H1 (cell line): ENCODE results near the gene SCAMP4. TPM values are rescaled to one million over a fixed set of nuclear protein-coding genes. Genes with fewer than 3 reads are reported as not detected.

Source experiments
- ATF2 ChIP-seq: IDR thresholded peaks from 2 replicates; pipeline ENCODE4 v1.6.1; 2012; ENCODE audit warnings: low read length, inconsistent platforms
- CTCF ChIP-seq, 3 experiments: IDR thresholded peaks; 1 replicate in 2 of 3; 2 replicates in 1 of 3; pipeline versions ENCODE4 v1.5.1 to v1.6.1; 2011; ENCODE audit warnings: low read length in 3 of 3, mild to moderate bottlenecking in 3 of 3, inconsistent platforms in 2 of 3, low read depth in 1 of 3, moderate library complexity in 1 of 3; ENCODE audit not compliant: insufficient read depth in 1 of 3; ENCODE audit errors: control extremely low read depth in 1 of 3
- EP300 ChIP-seq, 2 experiments: IDR thresholded peaks; 1 replicate in 1 of 2; 2 replicates in 1 of 2; pipeline ENCODE4 v1.6.1; 2011 to 2012; ENCODE audit warnings: low read depth in 2 of 2, low read length in 2 of 2, mild to moderate bottlenecking in 2 of 2, borderline replicate concordance in 1 of 2, inconsistent platforms in 1 of 2, moderate library complexity in 1 of 2
- FOSL1 ChIP-seq: IDR thresholded peaks from 2 replicates; pipeline ENCODE4 v1.6.1; 2011; ENCODE audit warnings: mild to moderate bottlenecking, low read depth, low read length, moderate library complexity; ENCODE audit not compliant: insufficient read depth
- GTF2F1 ChIP-seq: IDR thresholded peaks from 2 replicates; pipeline ENCODE4 v1.6.1; 2012; ENCODE audit warnings: low read depth, low read length, improper control_type of control experiment, borderline replicate concordance
- HDAC6 ChIP-seq: IDR thresholded peaks from one replicate; pipeline ENCODE4 v1.7.1; 2012; ENCODE audit warnings: low read depth, mild to moderate bottlenecking, inconsistent platforms, low read length, moderate library complexity
- JUN ChIP-seq: IDR thresholded peaks from 2 replicates; pipeline ENCODE4 v1.6.1; 2011; ENCODE audit warnings: low read depth, mild to moderate bottlenecking, improper control_type of control experiment, low read length
- KDM5A ChIP-seq: fragments of 200-600 bp; IDR thresholded peaks from 2 replicates; pipeline ENCODE4 v1.7.1; 2012; ENCODE audit warnings: mild to moderate bottlenecking, low read length, inconsistent platforms, mixed read lengths
- MAX ChIP-seq: IDR thresholded peaks from 2 replicates; pipeline ENCODE4 v1.6.1; 2012; ENCODE audit warnings: inconsistent platforms
- NRF1 ChIP-seq: IDR thresholded peaks from 2 replicates; pipeline ENCODE4 v1.6.1; 2011; ENCODE audit warnings: mild to moderate bottlenecking, low read depth, low read length, improper control_type of control experiment
- PHF8 ChIP-seq: fragments of 200-600 bp; sonication (generic); conservative IDR thresholded peaks from 2 replicates; pipeline ENCODE4 v1.7.1; 2012; ENCODE audit warnings: low read depth, mild to moderate bottlenecking, inconsistent platforms, low read length, moderate library complexity
- POLR2AphosphoS5 ChIP-seq: IDR thresholded peaks from 2 replicates; pipeline ENCODE4 v1.6.1; 2011; ENCODE audit warnings: low read depth, low read length
- SIN3A ChIP-seq, 2 experiments: IDR thresholded peaks in 1 of 2; conservative IDR thresholded peaks in 1 of 2; 2 replicates each; pipeline ENCODE4 v1.6.1; 2011 to 2012; ENCODE audit warnings: low read length in 2 of 2, improper control_type of control experiment in 1 of 2, low read depth in 1 of 2, mild to moderate bottlenecking in 1 of 2
- SP1 ChIP-seq: IDR thresholded peaks from 2 replicates; pipeline ENCODE4 v1.6.1; 2011; ENCODE audit warnings: low read depth, low read length
- SP4 ChIP-seq: IDR thresholded peaks from 2 replicates; pipeline ENCODE4 v1.6.1; 2012; ENCODE audit warnings: low read length, inconsistent platforms
- TAF1 ChIP-seq: IDR thresholded peaks from 2 replicates; pipeline ENCODE4 v1.6.1; 2011; ENCODE audit warnings: mild to moderate bottlenecking, low read depth, low read length
- TBP ChIP-seq: IDR thresholded peaks from 2 replicates; pipeline ENCODE4 v1.6.1; 2011; ENCODE audit warnings: low read depth, low read length, improper control_type of control experiment
- USF2 ChIP-seq: IDR thresholded peaks from 2 replicates; pipeline ENCODE4 v1.6.1; 2011; ENCODE audit warnings: low read length, improper control_type of control experiment
- polyA plus RNA-seq, 7 experiments: library from polyadenylated mRNA; depleted of rRNA in 3 of 7; stranded (reverse) in 5 of 7; unstranded in 2 of 7; fragments of >200 nt in 5 of 7; fragments of 200-250 nt in 2 of 7; gene quantifications; 1 replicate in 5 of 7; 2 replicates in 1 of 7; 4 replicates in 1 of 7; pipeline versions ENCODE4 v1.2.1 to v1.2.3, GENCODE V29; 2011 to 2013; ENCODE audit warnings: missing spikeins in 2 of 7, mixed read lengths in 2 of 7
- total RNA-seq: library from RNA; stranded (reverse); fragmentation: NEBNext Ultra II Directional; extraction: Animal tissue kit (Norgen Biotek cat#: 25700); gene quantifications from 2 replicates; pipeline ENCODE4 v1.2.1, GENCODE V29; 2021

SCAMP4 gene
- total and polyA plus RNA-seq, 2 of the 8 experiments (the other 6 are each of a cell fraction or from before 2014, with no cell fraction given), result 17.1 to 61.4 TPM

GRCh38 chr19:1905110-1905862, at the start of gene SCAMP4, which contains the start of gene ADAT3 (continued):
- TF ChIP-seq PHF8 (peak; percentile 80), FOSL1 (no peak), MAX (peak; percentile 61), EP300 (IDR thresholded peaks at IDR 0.05; ENCODE audit: borderline replicate concordance in 1 of 2, low read depth in 2 of 2, low read length in 2 of 2) (peak in 1 of 2 experiments; percentile 62; a peak in 1 of 3 replicates), HDAC6 (no peak), KDM5A (no peak), GTF2F1 (no peak), JUN (no peak), TAF1 (peak; percentile 73; the same call in 1 of the 2 replicates), CTCF (IDR thresholded peaks at IDR 0.05; ENCODE audit: control extremely low read depth in 1 of 3, insufficient read depth in 1 of 3, low read depth in 1 of 3, low read length in 3 of 3) (no peak), SP1 (peak; percentile 26; the same call in 1 of the 2 replicates), ATF2 (no peak), SP4 (peak; percentile 82; the same call in 1 of the 2 replicates), SIN3A (conservative IDR thresholded peaks at IDR 0.05 in 1 of 2, IDR thresholded peaks at IDR 0.05 in 1 of 2; ENCODE audit: low read depth in 1 of 2, low read length in 2 of 2) (peak; percentile 49 to 68; a peak in 1 of 4 replicates), USF2 (peak; percentile 86), POLR2AphosphoS5 (peak; percentile 65), NRF1 (peak; percentile 54), TBP (peak; percentile 55; the same call in 1 of the 2 replicates)
